A673 (cell line): ENCODE results near the gene MOCS1. TPM values are rescaled to one million over a fixed set of nuclear protein-coding genes. Genes with fewer than 3 reads are reported as not detected.
A peak's percentile ranks its signal among the peaks of the same experiment; 100 is the strongest.

Experiments
- BruUV-seq: library from RNA; stranded (reverse); fragments of 400-500 nt; replicated peaks from 2 replicates; lab custom pipeline; 2021; lab: Mats Ljungman, UMichigan
- CTCF ChIA-PET: fragments of 300-600 bp; sonication (Branson Sonifier 250); formaldehyde crosslinking; loops from one replicate; lab custom pipeline; 2022; ENCODE audit warnings: antibody characterized with exemption; lab: Charles Lee
- POLR2A ChIA-PET: fragments of 300-600 bp; sonication (Branson Sonifier 250); formaldehyde crosslinking; loops from one replicate; lab custom pipeline; 2022; ENCODE audit warnings: antibody characterized with exemption; ENCODE audit not compliant: low non-redundant PET; lab: Charles Lee
- DNase-seq: peaks from one replicate; pipeline ENCODE4 v3.0.0-alpha.2; 2015; ENCODE audit warnings: low spot score
- H3K27ac ChIP-seq: fragments of 200-600 bp; sonication (generic); 2 replicates; pipeline ENCODE4 v1.5.1; 2016; ENCODE audit warnings: mixed run types, low read depth, mild to moderate bottlenecking, mixed read lengths, antibody characterized with exemption, low read length; ENCODE audit not compliant: poor library complexity, severe bottlenecking
- H3K27me3 ChIP-seq: fragments of 200-600 bp; sonication (generic); replicated peaks from 2 replicates; pipeline ENCODE4 v1.6.1; 2017; ENCODE audit warnings: mixed run types, low read depth, mild to moderate bottlenecking, mixed read lengths, antibody characterized with exemption, low read length; ENCODE audit not compliant: insufficient read depth, poor library complexity
- H3K36me3 ChIP-seq: fragments of 200-600 bp; sonication (generic); 2 replicates; pipeline ENCODE4 v1.6.1; 2016; ENCODE audit warnings: mixed run types, mild to moderate bottlenecking, mixed read lengths, antibody characterized with exemption, low read length; ENCODE audit not compliant: insufficient read depth, poor library complexity, severe bottlenecking
- H3K4me1 ChIP-seq: fragments of 200-600 bp; sonication (generic); 2 replicates; pipeline ENCODE4 v1.6.1; 2017; ENCODE audit warnings: mixed run types, mild to moderate bottlenecking, mixed read lengths, antibody characterized with exemption, low read length; ENCODE audit not compliant: insufficient read depth, poor library complexity, severe bottlenecking
- H3K4me3 ChIP-seq: fragments of 200-600 bp; sonication (generic); 2 replicates; pipeline ENCODE4 v1.5.1; 2016; ENCODE audit warnings: low read depth, mixed run types, mild to moderate bottlenecking, mixed read lengths, low read length; ENCODE audit not compliant: poor library complexity, severe bottlenecking
- H3K9me3 ChIP-seq: fragments of 200-600 bp; sonication (generic); 2 replicates; pipeline ENCODE4 v1.6.1; 2016; ENCODE audit warnings: mixed run types, low read depth, mild to moderate bottlenecking, mixed read lengths, antibody characterized with exemption, low read length; ENCODE audit not compliant: poor library complexity, severe bottlenecking
- CTCF ChIP-seq: fragments of 300-800, 200-600 bp; sonication (generic); conservative IDR thresholded peaks from 2 replicates; pipeline ENCODE4 v1.5.1; 2017; ENCODE audit warnings: low read depth, mild to moderate bottlenecking, antibody characterized with exemption, low read length, moderate library complexity, mixed read lengths
- EZH2 ChIP-seq: fragments of 200-600 bp; sonication (generic); IDR thresholded peaks from 2 replicates; pipeline ENCODE4 v1.6.1; 2017; ENCODE audit warnings: borderline replicate concordance, low read depth, mild to moderate bottlenecking, mixed read lengths, antibody characterized with exemption, low read length; ENCODE audit not compliant: poor library complexity, severe bottlenecking
- intact Hi-C: fragments of 100-400 bp; cut with micrococcal nuclease; formaldehyde crosslinking; loops from one replicate; pipeline ENCODE4 v1.10.0; 2022; ENCODE audit not compliant: unreplicated experiment
- total RNA-seq: library from RNA; stranded (reverse); gene quantifications from 2 replicates; pipeline ENCODE4 v1.2.3, GENCODE V29; 2021

The MOCS1 gene
- total RNA-seq, 1 experiment from 2014 or later: 2.5 TPM

- H3K27ac ChIP-seq: no peak overlapping the region
- DNase-seq: no peak
- intact Hi-C loops: no loop called here
- no peak overlapping the region for H3K4me3 ChIP-seq
- TF ChIP-seq CTCF (no peak), EZH2 (no peak)
- ChIA-PET POLR2A (no interaction called here), CTCF (no interaction called here)
- no peaks in the 10 kb centered on the region for H3K4me1 ChIP-seq
- H3K27me3 ChIP-seq: no peaks in the 10 kb centered on the region
- no peaks in the 10 kb centered on the region for H3K36me3 ChIP-seq
- H3K9me3 ChIP-seq: no peaks in the 10 kb centered on the region
- no TSS peak for BruUV-seq
These were observed 66.7 kb downstream of the MOCS1 start for GRCh38 chr6:39867592-39867991.

- POLR2A ChIA-PET: no interaction called here
- intact Hi-C loops: no loop called here
- no peaks in the 10 kb centered on the region for H3K9me3 ChIP-seq
These were observed 69.0 kb downstream of the MOCS1 start for GRCh38 chr6:39865011-39865888.

GRCh38 chr6:39861663-39862062, 72.6 kb downstream of the MOCS1 start:
- Histone ChIP-seq H3K4me3 (no peak overlapping the region), H3K4me1 (no peaks in the 10 kb centered on the region), H3K27me3 (no peaks in the 10 kb centered on the region), H3K36me3 (no peaks in the 10 kb centered on the region), H3K27ac (no peak overlapping the region), H3K9me3 (no peaks in the 10 kb centered on the region)
- BruUV-seq: no TSS peak
- TF ChIP-seq EZH2: no peak
- no peak for TF ChIP-seq CTCF
- ChIA-PET POLR2A (no interaction called here), CTCF (no interaction called here)
- DNase-seq: peak; percentile 38
- intact Hi-C loops: no loop called here

More at GRCh38 chr6:39865011-39865888, 69.0 kb downstream of the MOCS1 start:
- TF ChIP-seq EZH2 (no peak), CTCF (peak; percentile 86)
- no TSS peak for BruUV-seq
- no peak overlapping the region for H3K27ac ChIP-seq
- peak; percentile 81 for DNase-seq
- H3K4me1 ChIP-seq: no peaks in the 10 kb centered on the region
- no peaks in the 10 kb centered on the region for H3K27me3 ChIP-seq
- H3K4me3 ChIP-seq: no peak overlapping the region
- CTCF ChIA-PET: interaction anchor here (0.6 to 1.0 kb wide), 3 partner anchors 14 to 1163 kb away, joined by 3 to 5 read pairs (median 4); no protein-coding TSS in a partner anchor
- H3K36me3 ChIP-seq: no peaks in the 10 kb centered on the region
